GM10847 (cell line): Measurements from ENCODE around the gene MRPL4.
A peak's percentile ranks its signal among the peaks of the same experiment; 100 is the strongest.

Source experiments
- POLR2A ChIP-seq: IDR thresholded peaks from 2 replicates; pipeline ENCODE4 v1.6.1; 2011; ENCODE audit not compliant: insufficient read length; ENCODE audit errors: extremely low read depth

Gene MRPL4

DNA sequence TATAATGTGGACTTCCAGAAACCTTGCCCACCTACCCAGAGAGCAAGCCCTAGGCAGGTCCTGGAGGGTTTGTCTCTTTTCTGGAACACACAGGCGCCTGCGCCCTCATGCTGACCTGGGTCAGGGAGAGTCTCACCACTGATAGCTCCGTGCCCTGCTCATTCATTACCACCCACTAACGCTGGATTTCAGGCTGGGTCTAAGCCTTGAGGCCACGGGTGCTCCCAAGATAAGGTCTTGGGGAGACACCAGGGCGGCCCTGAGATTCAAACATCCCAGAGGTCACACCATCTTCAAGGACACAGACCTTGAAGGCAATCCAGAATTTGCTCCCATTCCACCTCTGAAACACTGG is 26.0 kb upstream of the MRPL4 start:
- TF ChIP-seq POLR2A: no peak

- TF ChIP-seq POLR2A: no peak
Observed at GRCh38 chr19:10226376-10227025, 25.5 kb upstream of the MRPL4 start.

DNA sequence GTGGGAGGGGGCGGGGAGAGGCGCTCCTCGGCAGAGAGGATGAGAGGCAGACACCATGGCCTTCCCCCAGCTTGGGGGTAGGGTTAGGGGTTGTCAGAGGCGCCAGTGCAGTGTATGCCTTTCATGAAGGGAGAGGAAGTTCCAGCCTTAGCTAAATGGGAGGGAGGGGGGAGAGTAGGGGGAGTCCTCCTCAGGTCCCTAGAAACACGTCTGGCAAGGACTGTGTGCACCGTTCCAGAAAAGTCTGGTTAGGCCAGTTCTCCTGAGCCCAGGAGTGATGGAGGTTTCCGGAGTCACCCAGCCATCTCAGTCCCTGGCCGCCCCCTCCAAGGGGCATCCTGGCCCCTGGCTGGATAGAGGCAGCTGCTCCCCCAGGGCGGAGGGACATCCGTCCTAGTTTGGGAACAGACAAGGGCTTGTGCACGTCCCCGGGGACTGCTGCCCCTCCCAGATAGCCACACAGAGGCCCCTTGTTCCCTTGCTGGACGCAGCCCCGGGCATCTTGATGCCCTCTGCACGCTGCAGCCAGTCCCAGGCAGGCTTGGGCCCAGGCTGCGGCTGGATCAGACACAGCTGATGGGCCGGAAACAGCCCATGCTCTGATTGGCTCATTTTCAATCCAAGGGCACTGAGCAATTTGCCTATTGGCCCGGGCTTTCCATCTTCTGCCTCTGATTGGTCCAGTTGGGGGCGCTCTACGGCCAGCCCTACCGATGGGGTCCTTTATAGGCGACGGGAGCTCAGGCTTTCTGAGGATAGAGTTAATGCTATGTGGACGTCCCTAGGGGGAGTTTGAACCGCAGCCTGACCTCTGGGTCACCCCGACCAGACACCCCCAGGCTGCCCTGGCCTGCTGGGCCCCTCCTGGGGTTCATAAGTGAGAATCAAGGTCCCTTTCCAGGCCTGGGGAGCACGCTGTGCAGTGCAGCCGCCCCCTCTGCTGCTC is 24.7 kb upstream of the MRPL4 start:
- TF ChIP-seq POLR2A: no peak

- no peak for TF ChIP-seq POLR2A
Observed at GRCh38 chr19:10228393-10228792, 23.6 kb upstream of the MRPL4 start.

- TF ChIP-seq POLR2A: no peak
Observed at GRCh38 chr19:10228920-10229319, 23.1 kb upstream of the MRPL4 start.

GRCh38 chr19:10230173-10230860 is 21.7 kb upstream of the MRPL4 start:
- TF ChIP-seq POLR2A: peak; percentile 25

- peak; percentile 67 for TF ChIP-seq POLR2A
Observed at GRCh38 chr19:10230861-10231611, 21.0 kb upstream of the MRPL4 start, which contains the start of gene S1PR2. TSS of gene S1PR2 (minus strand) at chr19:10231331. CDS start at chr19:10224905, 6,426 bp downstream.

DNA sequence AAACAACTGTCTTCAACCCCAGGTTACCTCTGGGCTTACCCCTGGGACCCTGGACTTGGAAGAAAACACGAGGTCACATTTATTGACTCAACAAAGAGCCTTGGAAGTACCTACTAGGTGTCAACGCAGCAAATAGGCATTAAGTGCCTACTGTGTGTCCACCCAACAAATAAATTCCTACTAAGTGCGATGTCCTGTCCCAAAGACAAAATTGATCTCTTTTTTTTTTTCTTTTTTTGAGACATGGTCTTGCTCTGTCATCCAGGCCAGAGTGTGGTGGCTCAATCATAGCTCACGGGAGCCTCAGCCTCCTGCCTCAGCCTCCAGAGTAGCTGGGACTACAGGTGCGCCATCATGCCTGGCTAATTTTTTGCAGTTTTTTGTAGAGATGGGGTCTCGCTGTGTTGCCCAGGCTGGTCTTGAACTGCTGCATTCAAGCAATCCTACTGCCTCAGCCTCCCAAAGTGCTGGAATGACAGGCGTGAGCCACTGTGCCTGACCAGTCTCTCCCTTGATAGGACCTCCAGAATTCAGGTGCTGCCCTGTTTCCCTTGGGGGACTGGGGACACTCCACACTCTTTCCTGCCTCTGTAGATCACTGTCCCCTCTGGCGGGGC is 20.3 kb upstream of the MRPL4 start:
- TF ChIP-seq POLR2A: no peak

GRCh38 chr19:10233946-10234345 is 18.1 kb upstream of the MRPL4 start:
- no peak for TF ChIP-seq POLR2A

DNA sequence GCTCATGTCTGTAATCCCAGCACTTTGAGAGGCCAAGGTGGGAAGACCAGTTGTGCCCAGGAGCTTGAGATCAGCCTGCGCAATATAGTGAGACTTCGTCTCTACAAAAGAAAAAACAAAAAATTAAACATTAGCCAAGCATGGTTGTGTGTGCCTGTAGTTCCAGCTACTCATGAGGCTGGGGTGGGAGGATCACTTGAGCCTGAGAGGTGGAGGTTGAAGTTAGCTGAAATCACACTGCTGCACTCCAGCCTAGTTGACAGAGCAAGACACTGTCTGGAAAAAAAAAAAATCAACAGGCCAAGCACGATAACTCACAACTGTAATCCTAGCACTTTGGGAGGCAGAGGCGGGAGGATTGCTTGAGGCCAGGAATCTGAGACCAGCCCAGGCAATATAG is 17.0 kb upstream of the MRPL4 start:
- no peak for TF ChIP-seq POLR2A

- no peak for TF ChIP-seq POLR2A
Observed at GRCh38 chr19:10237702-10238101, 14.3 kb upstream of the MRPL4 start.

- no peak for TF ChIP-seq POLR2A
Observed at GRCh38 chr19:10238172-10238783, 13.7 kb upstream of the MRPL4 start.

GRCh38 chr19:10243606-10244005 is 8.4 kb upstream of the MRPL4 start:
- no peak for TF ChIP-seq POLR2A
